GM12892 (cell line): ENCODE data around the gene ANKRD52.
"Not testable (repeated sequence)": the region's sequence is repeated elsewhere in the genome, so short reads cannot be mapped to it uniquely, and the experiment has no call there.

ENCODE experiments used
- DNase-seq: peaks from one replicate; pipeline ENCODE4 v3.0.0; 2011; ENCODE audit not compliant: insufficient read length
- FAIRE-seq: peaks from 2 replicates; lab custom pipeline; 2011; peaks lifted over from hg19 to GRCh38; lab: Jason Lieb, UNC
- POLR2A ChIP-seq: IDR thresholded peaks from 2 replicates; pipeline ENCODE4 v1.6.1; 2011; ENCODE audit warnings: low read depth, low read length, control low read depth
- POLR2AphosphoS5 ChIP-seq: IDR thresholded peaks from 2 replicates; pipeline ENCODE4 v1.6.1; 2011; ENCODE audit warnings: low read depth, low read length, control low read depth
- TAF1 ChIP-seq: IDR thresholded peaks from 2 replicates; pipeline ENCODE4 v1.6.1; 2011; ENCODE audit warnings: low read depth, mild to moderate bottlenecking, control low read depth, low read length, borderline replicate concordance

ANKRD52 gene

GRCh38 chr12:56197921-56198635, 60.1 kb downstream of the ANKRD52 start:
- DNase-seq (no peak), FAIRE-seq (no peak)
- TF ChIP-seq POLR2AphosphoS5: no peak

GRCh38 chr12:56196818-56197550, 61.2 kb downstream of the ANKRD52 start:
- FAIRE-seq, DNase-seq: not testable (repeated sequence)

- no peak for TF ChIP-seq POLR2AphosphoS5
- TF ChIP-seq POLR2A: peak; percentile 30; the same call in 1 of the 2 replicates
- TF ChIP-seq TAF1: 0 out of 2 replicates have a peak, but pooled peaks have one; percentile 22
- FAIRE-seq: peak; percentile 86
- peak; percentile 43 for DNase-seq
Observed at GRCh38 chr12:56193025-56193578, 65.1 kb downstream of the ANKRD52 start.

GRCh38 chr12:56192582-56192981, 65.6 kb downstream of the ANKRD52 start:
- TF ChIP-seq TAF1: no peak
- no peak for TF ChIP-seq POLR2AphosphoS5
- no peak for TF ChIP-seq POLR2A
- no peak for DNase-seq
- FAIRE-seq: no peak

- no peak for DNase-seq
- FAIRE-seq: no peak
Observed at GRCh38 chr12:56190695-56191155, 67.5 kb downstream of the ANKRD52 start.

GRCh38 chr12:56189918-56190694, 68.1 kb downstream of the ANKRD52 start:
- FAIRE-seq (peak; percentile 78), DNase-seq (peak; percentile 52)
- TF ChIP-seq POLR2AphosphoS5 (no peak), POLR2A (0 out of 2 replicates have a peak, but pooled peaks have one; percentile 21)

More at GRCh38 chr12:56190695-56191155, 67.5 kb downstream of the ANKRD52 start:
- TF ChIP-seq POLR2A: no peak
- no peak for TF ChIP-seq POLR2AphosphoS5
- TF ChIP-seq TAF1: no peak

- DNase-seq (peak; percentile 85), FAIRE-seq (peak; percentile 86)
- TF ChIP-seq POLR2AphosphoS5 (no peak; the same call in 1 of the 2 replicates), POLR2A (peak; percentile 45; the same call in 1 of the 2 replicates), TAF1 (no peak)
Observed at GRCh38 chr12:56189099-56189917, 68.9 kb downstream of the ANKRD52 start, which contains the start of gene SMARCC2. Gene SMARCC2 (minus strand): TSS chr12:56189483. CDS start chr12:56189461, 22 bp downstream.

- DNase-seq (no peak), FAIRE-seq (no peak)
- TF ChIP-seq POLR2A: no peak
- TF ChIP-seq TAF1: no peak
- no peak for TF ChIP-seq POLR2AphosphoS5
Observed at GRCh38 chr12:56188778-56189098, 69.4 kb downstream of the ANKRD52 start.

- FAIRE-seq (no peak), DNase-seq (no peak)
Observed at GRCh38 chr12:56188131-56188777, 69.9 kb downstream of the ANKRD52 start.

More at GRCh38 chr12:56188131-56188777, 69.9 kb downstream of the ANKRD52 start:
- no peak for TF ChIP-seq POLR2A
- TF ChIP-seq TAF1: no peak
- TF ChIP-seq POLR2AphosphoS5: no peak
